Glomerular visceral epithelial cell (primary cell): Measurements from ENCODE around the gene TCHP.

ENCODE experiments used
- DNase-seq: peaks from one replicate; pipeline ENCODE4 v3.0.0-alpha.2; 2016; ENCODE audit errors: extremely low spot score

The TCHP gene

DNA sequence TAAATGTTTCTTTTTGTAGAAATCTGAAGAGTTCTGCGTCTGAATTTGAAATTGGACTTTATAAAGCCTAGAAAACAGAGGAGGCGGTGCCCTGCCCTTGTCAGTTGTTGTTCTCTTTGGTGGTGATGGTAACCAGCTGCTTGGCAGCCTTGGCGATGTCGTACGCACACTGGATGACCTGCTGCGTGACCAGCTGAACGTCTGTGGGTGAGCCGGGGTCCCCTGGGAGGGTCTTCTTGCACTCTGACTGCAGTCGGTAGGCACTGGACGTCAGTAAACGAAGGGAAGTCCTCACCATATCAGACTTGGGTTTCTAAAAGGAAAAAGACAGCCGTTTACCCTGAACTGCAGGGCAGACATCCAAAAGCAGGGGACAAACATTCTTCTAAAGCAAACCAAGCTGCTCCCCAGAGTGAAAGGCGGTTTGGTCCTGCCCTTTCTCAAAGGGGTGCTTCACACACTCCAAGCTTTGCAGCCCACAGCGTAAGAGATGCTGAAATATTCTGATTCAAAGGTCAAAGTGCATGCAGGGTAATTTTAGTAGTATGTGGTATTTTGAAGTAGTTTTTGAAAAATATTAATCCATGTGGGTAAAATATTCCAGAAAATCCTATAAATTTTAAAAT is 32.9 kb downstream of the TCHP start:
- DNase-seq = no peak

DNA sequence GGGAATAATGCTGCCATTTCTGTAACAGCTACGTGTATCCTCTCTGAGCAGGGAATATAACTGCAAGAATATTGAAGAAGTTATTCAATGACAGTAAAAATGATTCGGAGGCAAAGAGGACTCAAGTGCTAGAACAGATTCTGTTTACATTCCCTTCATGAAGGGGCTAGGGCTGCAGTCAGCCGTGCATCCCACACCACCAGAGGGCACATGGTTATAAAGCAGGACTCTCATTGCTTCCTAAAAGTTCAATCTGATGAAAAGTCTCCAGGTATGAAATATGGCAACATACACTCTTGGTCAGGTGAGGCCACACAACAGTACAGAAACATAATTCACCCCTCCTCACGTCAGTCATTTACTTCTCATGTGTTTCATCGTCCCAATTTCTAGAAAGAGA is 34.0 kb downstream of the TCHP start:
- DNase-seq = peak; percentile 12

DNA sequence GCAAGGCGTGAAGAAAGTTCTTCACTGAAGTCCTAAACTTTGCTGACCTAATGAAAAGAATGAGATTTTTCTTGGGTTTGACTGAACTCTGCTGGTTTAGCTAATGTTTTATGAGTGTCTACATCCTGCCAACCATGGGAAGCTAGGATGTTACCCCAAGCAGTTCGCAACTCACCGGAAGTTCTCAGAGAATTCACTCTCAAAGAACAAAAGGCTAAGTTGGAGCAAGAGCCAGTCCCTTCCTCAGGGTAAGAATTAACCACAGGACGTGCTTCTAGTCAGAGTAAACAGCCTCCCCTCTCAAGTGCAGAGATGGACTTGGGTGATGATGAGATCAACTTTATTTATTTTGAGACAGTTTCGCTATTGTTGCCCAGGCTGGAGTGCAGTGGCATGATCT is 37.3 kb downstream of the TCHP start:
- DNase-seq = peak; percentile 20

DNA sequence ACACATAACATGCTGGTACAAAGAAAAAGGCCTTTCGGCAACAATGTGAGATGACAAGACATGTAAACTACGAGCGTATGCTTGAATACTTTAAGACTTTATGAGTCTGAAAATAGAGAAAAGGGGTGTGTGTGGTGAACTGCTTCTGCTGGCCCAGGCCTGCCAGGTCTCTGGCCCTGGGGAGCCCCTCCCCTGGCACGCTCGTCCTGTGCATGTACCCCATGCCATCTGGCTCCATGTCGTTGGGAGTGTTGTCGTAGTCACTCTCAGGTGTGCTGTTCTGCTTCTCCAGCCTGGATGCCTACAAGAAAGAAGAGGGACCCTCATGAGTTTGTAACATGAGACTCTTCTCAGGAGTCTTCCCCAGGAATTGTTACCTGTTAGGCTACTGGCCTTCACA is 38.9 kb downstream of the TCHP start:
- DNase-seq = no peak

DNA sequence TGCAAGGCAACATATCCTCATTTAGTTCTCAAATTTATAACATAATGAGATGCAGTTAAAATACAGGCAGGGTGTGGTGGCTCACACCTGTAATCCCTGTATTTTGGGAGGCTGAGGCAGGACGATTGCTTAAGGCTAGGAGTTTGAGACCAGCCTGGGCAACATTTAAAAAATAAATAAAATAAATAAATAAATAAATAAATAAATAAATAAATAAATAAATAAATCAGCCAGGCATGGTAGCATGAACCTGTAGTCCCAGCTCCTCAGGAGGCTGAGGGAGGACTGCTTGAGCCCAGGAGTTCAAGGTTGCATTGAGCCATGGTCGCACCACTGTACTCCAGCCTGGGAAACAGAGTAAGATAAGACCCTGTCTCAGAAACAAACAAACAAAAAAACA is 39.4 kb downstream of the TCHP start:
- DNase-seq = no peak

- DNase-seq = no peak
Measured at GRCh38 chr12:109940339-109940923, 40.4 kb downstream of the TCHP start.

GRCh38 chr12:109943811-109944210 is 43.7 kb downstream of the TCHP start:
- DNase-seq = no peak

DNA sequence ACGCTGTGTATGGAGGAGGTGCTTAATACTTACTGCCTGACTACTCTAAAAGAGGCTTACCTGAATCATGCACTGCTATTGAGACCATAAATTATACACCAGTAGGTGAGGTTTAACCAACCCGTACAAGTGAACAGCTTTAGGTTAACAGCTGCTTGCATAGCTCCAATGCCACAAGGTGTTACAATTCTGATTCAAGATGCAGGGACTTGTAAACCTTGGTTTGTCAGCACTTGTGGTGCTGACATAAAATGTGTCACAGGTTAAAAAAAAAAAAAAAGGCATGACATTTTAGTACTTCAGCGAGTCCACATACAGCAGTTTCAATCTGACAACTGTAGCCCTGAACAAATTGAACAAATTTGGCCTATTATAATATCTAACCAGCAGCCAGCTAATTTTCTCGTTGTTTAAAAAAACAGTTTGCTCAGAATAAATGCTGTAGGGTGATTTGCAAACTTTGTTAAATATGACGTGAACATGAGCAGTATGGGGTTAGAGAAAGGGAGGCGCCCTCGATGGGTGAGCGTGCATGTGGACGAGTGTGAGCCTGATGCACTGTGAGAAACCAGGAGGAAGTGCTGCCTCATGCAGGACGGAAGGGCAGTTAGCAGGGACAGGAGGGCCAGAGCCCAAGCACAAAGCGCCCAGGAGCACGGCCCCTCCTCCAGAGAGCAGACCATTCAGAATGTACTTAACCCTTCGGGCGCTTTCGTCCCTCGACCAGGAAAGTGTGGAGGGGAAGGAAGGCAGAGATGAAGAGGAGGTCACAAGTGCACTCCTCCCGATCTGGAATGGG is 44.7 kb downstream of the TCHP start:
- no peak for DNase-seq

DNA sequence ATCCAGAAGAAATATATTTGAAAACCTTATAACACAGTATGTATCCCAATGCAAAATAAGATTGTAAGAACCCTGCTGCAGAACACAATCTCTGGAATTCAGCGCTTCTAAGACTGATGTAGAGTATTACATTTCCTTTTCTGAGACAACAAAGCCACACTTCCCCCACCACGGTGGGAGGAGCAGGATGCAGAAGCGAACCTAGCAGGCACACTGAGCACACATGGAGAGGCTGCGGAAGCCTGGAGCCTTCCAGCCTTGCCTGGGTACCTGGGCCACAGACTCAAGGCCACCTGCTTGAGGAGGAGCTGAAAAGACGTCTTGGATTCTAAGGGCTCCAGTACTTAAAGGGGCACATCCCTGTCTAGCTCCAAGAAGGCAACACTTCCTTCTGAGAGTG is 46.4 kb downstream of the TCHP start:
- no peak for DNase-seq

DNA sequence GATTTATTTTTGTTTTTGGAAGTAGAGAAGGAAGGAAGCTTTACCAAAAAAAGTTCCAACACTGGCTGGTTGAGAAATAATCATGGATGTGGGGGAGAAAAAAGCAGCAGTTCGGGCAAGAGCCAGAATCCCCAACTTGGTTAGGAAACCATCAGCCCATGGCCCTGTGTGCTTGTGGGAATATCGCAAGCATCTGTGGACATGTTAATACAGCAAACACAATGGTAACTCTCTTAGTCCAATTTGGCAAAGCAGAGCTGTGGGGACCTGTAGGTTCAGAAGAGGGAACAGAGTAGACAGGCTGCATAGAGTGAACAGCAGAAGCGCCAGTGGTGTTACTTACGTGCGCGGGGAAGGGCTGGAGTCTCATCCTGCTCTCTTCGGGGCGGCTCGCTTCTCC is 46.8 kb downstream of the TCHP start:
- no peak for DNase-seq

DNA sequence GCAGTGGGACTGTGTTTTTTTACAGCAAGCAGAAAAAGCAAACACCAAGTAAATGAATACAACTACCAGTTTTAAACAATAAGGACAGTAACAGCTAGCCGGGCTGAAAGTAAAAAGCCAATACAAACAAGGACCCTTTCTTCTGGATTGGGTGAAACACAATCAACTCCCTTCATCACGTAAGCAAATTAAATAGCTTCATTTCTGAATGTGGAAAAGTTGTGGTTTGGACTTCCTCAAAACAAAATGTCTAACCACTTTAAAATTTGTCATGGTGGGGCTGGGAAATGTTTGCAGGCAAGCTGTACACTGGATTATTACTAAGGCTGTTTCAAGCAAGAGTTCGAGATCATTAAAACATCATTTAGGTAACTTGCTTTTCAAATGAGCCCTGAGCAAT is 47.4 kb downstream of the TCHP start:
- no peak for DNase-seq

DNA sequence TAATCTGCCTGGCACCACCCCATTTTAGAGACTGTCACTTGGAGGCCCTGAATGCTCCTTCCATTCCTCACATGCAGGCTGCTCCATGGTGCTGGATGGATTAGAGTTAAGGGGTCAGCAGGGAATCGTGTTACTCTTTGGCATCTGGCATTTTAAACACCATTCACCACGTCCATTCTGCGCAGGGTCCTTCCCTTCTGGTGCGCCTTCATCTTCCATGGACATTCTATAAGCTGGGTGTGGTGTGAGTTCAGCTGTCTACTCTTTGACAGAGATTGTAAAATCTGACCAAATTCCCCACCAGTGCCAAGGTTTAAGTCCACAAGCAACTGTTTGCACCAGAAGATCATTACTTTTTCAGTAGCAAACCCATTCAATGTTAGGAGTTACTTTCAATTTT is 48.3 kb downstream of the TCHP start:
- no peak for DNase-seq

GRCh38 chr12:109949089-109949488 is 49.0 kb downstream of the TCHP start:
- peak; percentile 24 for DNase-seq

- DNase-seq = peak; percentile 17
Measured at GRCh38 chr12:109950625-109951024, 50.6 kb downstream of the TCHP start.

GRCh38 chr12:109951136-109951535 is 51.1 kb downstream of the TCHP start:
- DNase-seq = peak; percentile 82

- DNase-seq = peak; percentile 91
Measured at GRCh38 chr12:109951751-109952150, 51.7 kb downstream of the TCHP start.

DNA sequence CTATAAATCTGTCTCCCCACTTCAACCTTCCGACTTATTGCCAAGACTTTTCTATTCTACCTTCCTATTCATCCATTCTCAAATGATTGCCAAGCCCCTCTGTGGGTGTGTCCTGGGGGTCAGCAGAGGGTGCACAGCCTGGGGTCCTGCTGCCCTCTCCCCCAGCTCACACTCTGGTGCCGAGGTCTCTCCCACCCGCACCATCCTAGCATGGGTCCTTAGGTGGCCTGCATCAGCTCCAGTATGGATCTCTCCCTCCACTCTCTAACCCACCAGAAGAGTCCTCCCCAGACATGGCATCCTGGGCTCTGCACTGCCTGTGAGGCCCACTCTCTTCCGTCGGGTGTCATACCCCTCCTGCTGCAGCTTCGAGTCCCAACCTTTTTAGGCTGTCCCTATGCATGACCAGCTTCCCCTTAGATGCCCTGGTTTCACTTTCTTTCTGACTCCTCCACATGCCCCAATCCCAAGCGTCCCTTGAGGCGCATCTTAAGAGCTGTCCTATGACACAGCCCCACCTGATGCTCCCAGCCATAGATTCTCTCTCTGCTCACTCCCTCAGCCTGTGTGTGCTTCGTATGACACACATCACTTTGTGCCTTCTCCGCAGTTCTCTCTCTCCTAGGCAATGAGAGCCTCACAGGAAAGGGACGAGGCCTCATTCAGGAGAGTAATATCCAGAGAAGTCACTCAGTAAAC is 52.2 kb downstream of the TCHP start:
- DNase-seq = no peak

- DNase-seq = no peak
Measured at GRCh38 chr12:109952873-109953272, 52.8 kb downstream of the TCHP start.

GRCh38 chr12:109953656-109954055 is 53.6 kb downstream of the TCHP start:
- DNase-seq = no peak

DNA sequence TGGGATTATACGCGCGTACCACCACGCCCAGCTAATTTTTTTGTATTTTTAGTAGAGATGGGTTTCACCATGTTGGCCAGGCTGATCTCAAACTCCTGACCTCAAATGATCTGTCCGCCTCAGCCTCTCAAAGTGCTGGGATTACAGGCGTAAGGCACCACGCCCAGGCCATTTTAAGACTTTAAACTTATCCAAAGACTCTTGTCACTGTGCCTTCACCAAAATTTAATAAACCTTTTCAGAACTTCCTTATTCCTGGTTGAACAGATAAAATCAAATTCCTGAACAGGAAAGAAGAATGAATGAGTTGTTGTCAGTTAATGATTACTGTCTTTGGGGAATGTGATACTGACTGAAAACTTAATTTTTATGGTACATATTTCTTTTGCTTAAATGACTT is 58.3 kb downstream of the TCHP start:
- DNase-seq = no peak

DNA sequence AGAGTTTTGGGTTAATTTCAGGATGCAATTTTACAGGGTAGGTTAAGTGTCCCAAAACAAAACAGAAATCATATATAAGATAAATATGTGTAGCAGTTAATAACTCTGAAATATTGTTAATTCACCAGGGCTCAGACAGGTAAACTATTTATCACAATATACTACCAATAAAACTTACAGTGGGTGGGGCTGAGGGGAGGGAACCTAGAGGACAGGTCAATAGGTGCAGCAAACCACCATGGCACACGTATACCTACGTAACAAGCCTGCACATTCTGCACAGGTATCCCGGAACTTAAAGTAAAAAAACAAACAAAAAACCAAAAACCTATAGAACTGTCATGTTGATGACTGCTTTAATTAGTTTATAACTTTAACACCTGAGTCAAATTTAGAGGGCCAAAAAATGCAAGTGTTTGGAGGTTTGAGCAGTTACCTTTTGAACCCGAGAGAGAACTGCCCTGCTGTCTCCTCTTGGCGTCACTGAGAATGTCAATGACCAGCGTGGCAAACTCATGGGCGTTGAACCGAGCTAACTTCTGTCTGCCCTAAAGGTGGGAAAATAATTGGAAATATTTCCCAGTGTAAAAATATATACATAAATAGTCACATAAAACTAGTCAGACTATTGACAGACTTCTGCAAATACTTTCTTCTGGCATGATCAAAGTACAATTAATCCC is 59.5 kb downstream of the TCHP start:
- no peak for DNase-seq

GRCh38 chr12:109961201-109961600 is 61.1 kb downstream of the TCHP start:
- no peak for DNase-seq
